PFSK-1 (cell line): Measurements from ENCODE around the gene RAPH1.

Experiments
- POLR2AphosphoS5 ChIP-seq: IDR thresholded peaks from 2 replicates; pipeline ENCODE4 v1.6.1; 2012; ENCODE audit warnings: low read depth, mild to moderate bottlenecking, control low read depth, low read length, moderate library complexity
- SIN3A ChIP-seq: IDR thresholded peaks from 2 replicates; pipeline ENCODE4 v1.6.1; 2012; ENCODE audit warnings: mild to moderate bottlenecking, low read length, moderate library complexity, borderline replicate concordance; ENCODE audit not compliant: insufficient read depth
- TAF1 ChIP-seq: IDR thresholded peaks from 2 replicates; pipeline ENCODE4 v1.6.1; 2012; ENCODE audit warnings: low read length, control low read depth, borderline replicate concordance; ENCODE audit not compliant: insufficient read depth
- TF ChIP-seq, protein P1 (sequence below), 2 experiments: IDR thresholded peaks; 2 replicates each; pipeline versions ENCODE4 v1.6.1 to v1.8.0; 2011 to 2012; ENCODE audit warnings: low read depth in 2 of 2, low read length in 2 of 2, control low read depth in 1 of 2, inconsistent platforms in 1 of 2, mild to moderate bottlenecking in 1 of 2, moderate library complexity in 1 of 2; ENCODE audit not compliant: insufficient read depth in 1 of 2

DNA sequence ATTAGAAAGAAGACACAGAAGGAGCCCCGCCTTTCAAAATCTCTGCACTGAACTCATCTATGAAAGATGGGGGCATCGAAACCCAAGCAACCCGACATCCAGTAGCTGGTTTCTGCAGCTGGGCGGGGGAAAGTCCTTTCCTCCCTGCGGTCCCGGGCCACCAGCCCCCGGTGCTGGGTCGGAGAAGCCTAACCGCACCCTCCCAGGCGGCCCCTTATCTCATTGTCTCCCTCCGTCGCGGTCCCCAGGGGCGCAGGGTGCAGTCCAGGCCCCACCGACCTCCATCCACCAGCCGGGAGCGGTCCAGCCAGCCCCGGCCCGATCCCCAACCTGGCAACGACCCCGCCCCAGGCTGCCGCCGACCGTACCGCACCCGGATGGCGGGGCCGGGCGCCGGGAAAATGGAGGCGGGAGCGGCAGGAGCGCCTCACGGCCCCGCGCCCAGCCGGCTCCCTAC lies 452 bp downstream of the RAPH1 start:
- TF ChIP-seq POLR2AphosphoS5, result no peak
- TF ChIP-seq TAF1, result no peak
- TF ChIP-seq, protein P1, sequence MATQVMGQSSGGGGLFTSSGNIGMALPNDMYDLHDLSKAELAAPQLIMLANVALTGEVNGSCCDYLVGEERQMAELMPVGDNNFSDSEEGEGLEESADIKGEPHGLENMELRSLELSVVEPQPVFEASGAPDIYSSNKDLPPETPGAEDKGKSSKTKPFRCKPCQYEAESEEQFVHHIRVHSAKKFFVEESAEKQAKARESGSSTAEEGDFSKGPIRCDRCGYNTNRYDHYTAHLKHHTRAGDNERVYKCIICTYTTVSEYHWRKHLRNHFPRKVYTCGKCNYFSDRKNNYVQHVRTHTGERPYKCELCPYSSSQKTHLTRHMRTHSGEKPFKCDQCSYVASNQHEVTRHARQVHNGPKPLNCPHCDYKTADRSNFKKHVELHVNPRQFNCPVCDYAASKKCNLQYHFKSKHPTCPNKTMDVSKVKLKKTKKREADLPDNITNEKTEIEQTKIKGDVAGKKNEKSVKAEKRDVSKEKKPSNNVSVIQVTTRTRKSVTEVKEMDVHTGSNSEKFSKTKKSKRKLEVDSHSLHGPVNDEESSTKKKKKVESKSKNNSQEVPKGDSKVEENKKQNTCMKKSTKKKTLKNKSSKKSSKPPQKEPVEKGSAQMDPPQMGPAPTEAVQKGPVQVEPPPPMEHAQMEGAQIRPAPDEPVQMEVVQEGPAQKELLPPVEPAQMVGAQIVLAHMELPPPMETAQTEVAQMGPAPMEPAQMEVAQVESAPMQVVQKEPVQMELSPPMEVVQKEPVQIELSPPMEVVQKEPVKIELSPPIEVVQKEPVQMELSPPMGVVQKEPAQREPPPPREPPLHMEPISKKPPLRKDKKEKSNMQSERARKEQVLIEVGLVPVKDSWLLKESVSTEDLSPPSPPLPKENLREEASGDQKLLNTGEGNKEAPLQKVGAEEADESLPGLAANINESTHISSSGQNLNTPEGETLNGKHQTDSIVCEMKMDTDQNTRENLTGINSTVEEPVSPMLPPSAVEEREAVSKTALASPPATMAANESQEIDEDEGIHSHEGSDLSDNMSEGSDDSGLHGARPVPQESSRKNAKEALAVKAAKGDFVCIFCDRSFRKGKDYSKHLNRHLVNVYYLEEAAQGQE (IDR thresholded peaks at IDR 0.05; ENCODE audit: insufficient read depth in 1 of 2, low read depth in 2 of 2, low read length in 2 of 2), result no peak
- TF ChIP-seq SIN3A, result no peak
